HepG2 (cell line): Measurements from ENCODE around the gene POP5. TPM values are rescaled to one million over a fixed set of nuclear protein-coding genes. Genes with fewer than 3 reads are reported as not detected.

Source experiments
- ATAC-seq: fragments of 200-7000 bp; cut with Tn5 transposase; 3 replicates; pipeline ENCODE4 v1.9.1; 2020; ENCODE audit warnings: mild to moderate bottlenecking, moderate library complexity
- BruUV-seq: library from RNA; stranded (reverse); fragments of 400-500 nt; replicated peaks from 2 replicates; lab custom pipeline; 2021; lab: Mats Ljungman, UMichigan
- CTCF ChIA-PET: fragments of 300-600 bp; formaldehyde crosslinking; extraction: SDS; loops from one replicate; lab custom pipeline; 2021; ENCODE audit warnings: low total read pairs, inconsistent platforms, low intra/inter-chr PET ratio; lab: Yijun Ruan, JAX
- POLR2A ChIA-PET: fragments of 350-600 bp; sonication (Branson Sonifier 250); formaldehyde crosslinking; loops from one replicate; lab custom pipeline; 2020; ENCODE audit warnings: antibody characterized with exemption, inconsistent platforms; lab: Yijun Ruan, JAX
- DNase-seq: peaks from one replicate; pipeline ENCODE4 v3.0.0-alpha.2; 2015; ENCODE audit warnings: low spot score
- FAIRE-seq: peaks from 3 replicates; lab custom pipeline; 2011; peaks lifted over from hg19 to GRCh38; lab: Jason Lieb, UNC
- H2AFZ ChIP-seq: one replicate; pipeline ENCODE4 v1.6.1; 2011; ENCODE audit warnings: low read length, inconsistent platforms
- H3K27ac ChIP-seq: fragments of 300-600 bp; 3 replicates; pipeline ENCODE4 v1.8.0; 2011; ENCODE audit warnings: mixed run types, mild to moderate bottlenecking, mixed read lengths, low read length, inconsistent platforms; ENCODE audit not compliant: insufficient read depth; ENCODE audit errors: extremely low read length
- H3K27me3 ChIP-seq, 2 experiments: fragments of 200-600 bp in 1 of 2; 2 replicates in 1 of 2; 3 replicates in 1 of 2; pipeline versions ENCODE4 v1.6.0 to v1.8.0; 2011; ENCODE audit warnings: low read length in 2 of 2, mild to moderate bottlenecking in 2 of 2, moderate library complexity in 2 of 2, inconsistent platforms in 1 of 2; ENCODE audit not compliant: insufficient read depth in 2 of 2, control insufficient read depth in 1 of 2
- H3K36me3 ChIP-seq, 2 experiments: fragments of 200-600 bp in 1 of 2; replicated peaks in 1 of 2; 2 replicates in 1 of 2; 3 replicates in 1 of 2; pipeline versions ENCODE4 v1.5.1 to v1.8.0; 2011; ENCODE audit warnings: low read length in 2 of 2, inconsistent platforms in 1 of 2; ENCODE audit not compliant: insufficient read depth in 2 of 2, control insufficient read depth in 1 of 2
- H3K4me1 ChIP-seq: 2 replicates; pipeline ENCODE4 v1.5.1; 2012; ENCODE audit warnings: low read length, inconsistent platforms; ENCODE audit not compliant: insufficient read depth
- H3K4me2 ChIP-seq: 2 replicates; pipeline ENCODE4 v1.6.0; 2011; ENCODE audit warnings: low read depth, low read length, inconsistent platforms
- H3K4me3 ChIP-seq, 3 experiments: fragments of 200-600 bp in 1 of 3; sonication (generic), shearing (Covaris generic) in 1 of 3; replicated peaks in 1 of 3; 2 replicates each; pipeline ENCODE4 v1.5.1; 2011 to 2016; ENCODE audit warnings: low read length in 3 of 3, inconsistent platforms in 2 of 3, low read depth in 2 of 3, mild to moderate bottlenecking in 2 of 3, control low read depth in 1 of 3, mixed read lengths in 1 of 3; ENCODE audit not compliant: insufficient read depth in 1 of 3
- H3K79me2 ChIP-seq: one replicate; pipeline ENCODE4 v1.6.1; 2011; ENCODE audit warnings: low read length, inconsistent platforms; ENCODE audit not compliant: insufficient read depth
- H3K9ac ChIP-seq: 2 replicates; pipeline ENCODE4 v1.6.0; 2011; ENCODE audit warnings: mild to moderate bottlenecking, low read depth, low read length, inconsistent platforms; ENCODE audit not compliant: insufficient read depth
- H3K9me3 ChIP-seq: 2 replicates; pipeline ENCODE4 v1.5.1; 2012; ENCODE audit warnings: mild to moderate bottlenecking, low read length
- H4K20me1 ChIP-seq: 2 replicates; pipeline ENCODE4 v1.6.0; 2011; ENCODE audit warnings: inconsistent platforms, mild to moderate bottlenecking, low read length, moderate library complexity; ENCODE audit not compliant: insufficient read depth
- AGO1 ChIP-seq: fragments of 200-400 bp; formaldehyde crosslinking; IDR thresholded peaks from 2 replicates; pipeline ENCODE4 v1.6.1; 2017; ENCODE audit warnings: mild to moderate bottlenecking, low read depth, low read length, moderate library complexity; ENCODE audit not compliant: poor library complexity, severe bottlenecking
- CHD4 ChIP-seq: fragments of 200-600 bp; sonication (generic); IDR thresholded peaks from 2 replicates; pipeline ENCODE4 v1.7.0; 2017; ENCODE audit warnings: mild to moderate bottlenecking, low read length, borderline replicate concordance
- IRX3 ChIP-seq: sonication (generic); formaldehyde crosslinking; IDR thresholded peaks from 2 replicates; pipeline ENCODE4 v1.8.1; 2023; ENCODE audit warnings: mild to moderate bottlenecking, low read depth, missing genetic modification reagents, borderline replicate concordance
- KLF9 ChIP-seq: IDR thresholded peaks from 2 replicates; pipeline ENCODE4 v1.6.1; 2016; ENCODE audit warnings: low read depth
- LCORL ChIP-seq, 2 experiments: fragments of 450-650 bp in 1 of 2; sonication (generic) in 1 of 2; formaldehyde crosslinking in 1 of 2; IDR thresholded peaks; 2 replicates each; pipeline versions ENCODE4 v1.5.0 to v1.6.1; 2017 to 2020; ENCODE audit warnings: antibody characterized with exemption in 1 of 2, missing genetic modification reagents in 1 of 2
- TARDBP ChIP-seq: sonication (generic); formaldehyde crosslinking; IDR thresholded peaks from 2 replicates; pipeline ENCODE4 v1.8.0; 2022; ENCODE audit warnings: mild to moderate bottlenecking, missing genetic modification reagents
- ZNF160 ChIP-seq: sonication (generic); formaldehyde crosslinking; IDR thresholded peaks from 2 replicates; pipeline ENCODE4 v1.8.0; 2022; ENCODE audit warnings: mild to moderate bottlenecking, inconsistent platforms, missing genetic modification reagents
- ZNF547 ChIP-seq: sonication (generic); formaldehyde crosslinking; IDR thresholded peaks from 2 replicates; pipeline ENCODE4 v1.5.1; 2020; ENCODE audit warnings: mild to moderate bottlenecking, missing genetic modification reagents
- ZNF660 ChIP-seq: sonication (generic); formaldehyde crosslinking; IDR thresholded peaks from 2 replicates; pipeline ENCODE4 v1.5.1; 2020; ENCODE audit warnings: mild to moderate bottlenecking, low read depth, missing genetic modification reagents, borderline replicate concordance
- ZNF709 ChIP-seq: sonication (generic); formaldehyde crosslinking; IDR thresholded peaks from 2 replicates; pipeline ENCODE4 v1.5.0; 2020; ENCODE audit warnings: mild to moderate bottlenecking, missing genetic modification reagents
- WGBS: methylation state at CpG from one replicate; pipeline ENCODE4 v1.1.6; 2017; ENCODE audit warnings: low lambda C conversion rate; 5-methylcytosine and 5-hydroxymethylcytosine counted together
- in situ Hi-C: cut with HindIII; loops from 2 replicates; pipeline ENCODE4 v1.10.0; 2017; ENCODE audit warnings: low pct_unique_long_range_greater_than_20kb; ENCODE audit not compliant: extremely low pct_ligation_motif_present
- intact Hi-C: fragments of 100-400 bp; cut with micrococcal nuclease; formaldehyde crosslinking; loops from one replicate; pipeline ENCODE4 v1.10.0; 2022; ENCODE audit not compliant: unreplicated experiment
- polyA plus RNA-seq, 8 experiments: library from polyadenylated mRNA; depleted of rRNA in 3 of 8; stranded (reverse) in 7 of 8; unstranded in 1 of 8; fragments of >200 nt; fragmentation: Illumina TruSeq in 4 of 8; extraction: Trizol in 4 of 8; gene quantifications; 2 replicates each; pipeline versions ENCODE4 v1.2.1 to v1.2.3, GENCODE V29; 2011 to 2016; ENCODE audit warnings: low read depth in 4 of 8, missing spikeins in 1 of 8, mixed read lengths in 1 of 8; ENCODE audit not compliant: insufficient read depth in 1 of 8
- total RNA-seq, 5 experiments: library from RNA; depleted of rRNA; stranded (reverse); fragments of >200 nt; fragmentation: Illumina TruSeq; extraction: Trizol; gene quantifications; 2 replicates each; pipeline ENCODE4 v1.2.3, GENCODE V29; 2016; ENCODE audit warnings: low read depth in 1 of 5
- TF ChIP-seq, protein P1 (sequence below): sonication (generic); formaldehyde crosslinking; IDR thresholded peaks from 2 replicates; pipeline ENCODE4 v1.4.0; 2020; ENCODE audit warnings: mild to moderate bottlenecking, missing genetic modification reagents
- TF ChIP-seq, protein P2 (sequence below): sonication (generic); formaldehyde crosslinking; IDR thresholded peaks from 2 replicates; pipeline ENCODE4 v1.8.0; 2022; ENCODE audit warnings: missing genetic modification reagents, mild to moderate bottlenecking, moderate library complexity, borderline replicate concordance
- TF ChIP-seq, protein P3 (sequence below): sonication (generic); formaldehyde crosslinking; IDR thresholded peaks from 2 replicates; pipeline ENCODE4 v1.5.0; 2020; ENCODE audit warnings: mild to moderate bottlenecking, missing genetic modification reagents
- TF ChIP-seq, protein P4 (sequence below): IDR thresholded peaks from 2 replicates; pipeline ENCODE4 v1.6.1; 2012; ENCODE audit warnings: inconsistent platforms
- TF ChIP-seq, protein P5 (sequence below), 2 experiments: fragments of 450-650 bp in 1 of 2; sonication (generic) in 1 of 2; formaldehyde crosslinking; IDR thresholded peaks; 2 replicates each; pipeline versions ENCODE4 v1.5.0 to v1.8.0; 2020 to 2022; ENCODE audit warnings: mild to moderate bottlenecking in 1 of 2, missing genetic modification reagents in 1 of 2
- TF ChIP-seq, protein P6 (sequence below): IDR thresholded peaks from 2 replicates; pipeline ENCODE4 v1.6.1; 2018; ENCODE audit warnings: missing genetic modification reagents, mild to moderate bottlenecking, missing compliant biosample characterization

Gene POP5
- total and polyA plus RNA-seq, 2 of the 13 experiments (the other 11 are each of a cell fraction or from before 2014, with no cell fraction given) = 45.6 to 61.3 TPM

DNA sequence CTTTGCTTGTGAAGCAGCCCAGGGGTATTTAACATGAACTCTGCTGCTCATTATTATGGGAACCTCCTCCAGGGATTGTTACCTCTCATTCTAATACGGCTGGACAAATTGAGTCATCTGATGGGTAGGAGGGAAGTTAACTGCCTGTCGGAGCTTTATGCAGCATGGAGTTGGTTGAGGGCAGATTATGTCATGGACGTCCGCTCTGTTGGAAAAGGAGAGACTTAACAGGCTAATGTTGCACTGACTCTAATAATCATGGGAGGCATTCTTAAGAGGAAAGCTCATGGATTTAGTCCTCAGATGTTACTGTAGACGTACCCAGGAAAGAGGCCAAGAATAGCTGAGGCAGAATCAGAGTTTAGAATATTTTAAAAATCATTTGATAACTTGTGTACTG lies 9.9 kb downstream of the POP5 start:
- Histone ChIP-seq H3K4me1 (no peaks in the 10 kb centered on the region), H3K27ac (no peak overlapping the region), H3K9me3 (no peaks in the 10 kb centered on the region), H3K27me3 (no peaks in the 10 kb centered on the region), H3K9ac (no peak overlapping the region), H2AFZ (no peak overlapping the region), H3K4me3 (no peak overlapping the region), H3K79me2 (no peaks in the 10 kb centered on the region), H4K20me1 (no peaks in the 10 kb centered on the region), H3K36me3 (peaks cover 38 to 88% of the 10 kb centered on the region in 2 experiments), H3K4me2 (no peak overlapping the region)
- in situ Hi-C loops (no loop called here), intact Hi-C loops (no loop called here)
- ChIA-PET CTCF (no interaction called here), POLR2A (interaction anchor here (1.3 kb wide), 1 partner anchor 10 kb away, joined by 4 read pairs; the partner anchor contains the start of gene POP5)
- BruUV-seq = no TSS peak
- no peak for FAIRE-seq
- WGBS = 95% methylated on average over 5 of the region's 5 CpGs
- no peak for ATAC-seq
- no peak for DNase-seq
- no peak for TF ChIP-seq KLF9 (CRISPR knock-in tag)
- no peak for TF ChIP-seq ZNF660 (CRISPR knock-in tag)
- TF ChIP-seq, protein P1, sequence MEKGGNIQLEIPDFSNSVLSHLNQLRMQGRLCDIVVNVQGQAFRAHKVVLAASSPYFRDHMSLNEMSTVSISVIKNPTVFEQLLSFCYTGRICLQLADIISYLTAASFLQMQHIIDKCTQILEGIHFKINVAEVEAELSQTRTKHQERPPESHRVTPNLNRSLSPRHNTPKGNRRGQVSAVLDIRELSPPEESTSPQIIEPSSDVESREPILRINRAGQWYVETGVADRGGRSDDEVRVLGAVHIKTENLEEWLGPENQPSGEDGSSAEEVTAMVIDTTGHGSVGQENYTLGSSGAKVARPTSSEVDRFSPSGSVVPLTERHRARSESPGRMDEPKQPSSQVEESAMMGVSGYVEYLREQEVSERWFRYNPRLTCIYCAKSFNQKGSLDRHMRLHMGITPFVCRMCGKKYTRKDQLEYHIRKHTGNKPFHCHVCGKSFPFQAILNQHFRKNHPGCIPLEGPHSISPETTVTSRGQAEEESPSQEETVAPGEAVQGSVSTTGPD (CRISPR knock-in tag) = no peak
- TF ChIP-seq, protein P2, sequence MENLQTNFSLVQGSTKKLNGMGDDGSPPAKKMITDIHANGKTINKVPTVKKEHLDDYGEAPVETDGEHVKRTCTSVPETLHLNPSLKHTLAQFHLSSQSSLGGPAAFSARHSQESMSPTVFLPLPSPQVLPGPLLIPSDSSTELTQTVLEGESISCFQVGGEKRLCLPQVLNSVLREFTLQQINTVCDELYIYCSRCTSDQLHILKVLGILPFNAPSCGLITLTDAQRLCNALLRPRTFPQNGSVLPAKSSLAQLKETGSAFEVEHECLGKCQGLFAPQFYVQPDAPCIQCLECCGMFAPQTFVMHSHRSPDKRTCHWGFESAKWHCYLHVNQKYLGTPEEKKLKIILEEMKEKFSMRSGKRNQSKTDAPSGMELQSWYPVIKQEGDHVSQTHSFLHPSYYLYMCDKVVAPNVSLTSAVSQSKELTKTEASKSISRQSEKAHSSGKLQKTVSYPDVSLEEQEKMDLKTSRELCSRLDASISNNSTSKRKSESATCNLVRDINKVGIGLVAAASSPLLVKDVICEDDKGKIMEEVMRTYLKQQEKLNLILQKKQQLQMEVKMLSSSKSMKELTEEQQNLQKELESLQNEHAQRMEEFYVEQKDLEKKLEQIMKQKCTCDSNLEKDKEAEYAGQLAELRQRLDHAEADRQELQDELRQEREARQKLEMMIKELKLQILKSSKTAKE (CRISPR knock-in tag) = no peak
- TF ChIP-seq ZNF709 (CRISPR knock-in tag) = no peak
- TF ChIP-seq, protein P3, sequence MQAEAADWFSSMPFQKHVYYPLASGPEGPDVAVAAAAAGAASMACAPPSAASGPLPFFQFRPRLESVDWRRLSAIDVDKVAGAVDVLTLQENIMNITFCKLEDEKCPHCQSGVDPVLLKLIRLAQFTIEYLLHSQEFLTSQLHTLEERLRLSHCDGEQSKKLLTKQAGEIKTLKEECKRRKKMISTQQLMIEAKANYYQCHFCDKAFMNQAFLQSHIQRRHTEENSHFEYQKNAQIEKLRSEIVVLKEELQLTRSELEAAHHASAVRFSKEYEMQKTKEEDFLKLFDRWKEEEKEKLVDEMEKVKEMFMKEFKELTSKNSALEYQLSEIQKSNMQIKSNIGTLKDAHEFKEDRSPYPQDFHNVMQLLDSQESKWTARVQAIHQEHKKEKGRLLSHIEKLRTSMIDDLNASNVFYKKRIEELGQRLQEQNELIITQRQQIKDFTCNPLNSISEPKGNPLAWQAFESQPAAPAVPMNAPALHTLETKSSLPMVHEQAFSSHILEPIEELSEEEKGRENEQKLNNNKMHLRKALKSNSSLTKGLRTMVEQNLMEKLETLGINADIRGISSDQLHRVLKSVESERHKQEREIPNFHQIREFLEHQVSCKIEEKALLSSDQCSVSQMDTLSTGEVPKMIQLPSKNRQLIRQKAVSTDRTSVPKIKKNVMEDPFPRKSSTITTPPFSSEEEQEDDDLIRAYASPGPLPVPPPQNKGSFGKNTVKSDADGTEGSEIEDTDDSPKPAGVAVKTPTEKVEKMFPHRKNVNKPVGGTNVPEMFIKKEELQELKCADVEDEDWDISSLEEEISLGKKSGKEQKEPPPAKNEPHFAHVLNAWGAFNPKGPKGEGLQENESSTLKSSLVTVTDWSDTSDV (CRISPR knock-in tag) = no peak
- TF ChIP-seq CHD4 = no peak
- no peak for TF ChIP-seq TARDBP
- TF ChIP-seq, protein P4, sequence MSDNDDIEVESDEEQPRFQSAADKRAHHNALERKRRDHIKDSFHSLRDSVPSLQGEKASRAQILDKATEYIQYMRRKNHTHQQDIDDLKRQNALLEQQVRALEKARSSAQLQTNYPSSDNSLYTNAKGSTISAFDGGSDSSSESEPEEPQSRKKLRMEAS = no peak
- no peak for TF ChIP-seq LCORL (IDR thresholded peaks at IDR 0.05)
- no peak for TF ChIP-seq LCORL (CRISPR knock-in tag; IDR thresholded peaks at IDR 0.05)
- TF ChIP-seq ZNF160 (CRISPR knock-in tag) = no peak
- TF ChIP-seq, protein P5, sequence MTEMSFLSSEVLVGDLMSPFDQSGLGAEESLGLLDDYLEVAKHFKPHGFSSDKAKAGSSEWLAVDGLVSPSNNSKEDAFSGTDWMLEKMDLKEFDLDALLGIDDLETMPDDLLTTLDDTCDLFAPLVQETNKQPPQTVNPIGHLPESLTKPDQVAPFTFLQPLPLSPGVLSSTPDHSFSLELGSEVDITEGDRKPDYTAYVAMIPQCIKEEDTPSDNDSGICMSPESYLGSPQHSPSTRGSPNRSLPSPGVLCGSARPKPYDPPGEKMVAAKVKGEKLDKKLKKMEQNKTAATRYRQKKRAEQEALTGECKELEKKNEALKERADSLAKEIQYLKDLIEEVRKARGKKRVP (CRISPR knock-in tag; IDR thresholded peaks at IDR 0.05) = no peak
- TF ChIP-seq, protein P6, sequence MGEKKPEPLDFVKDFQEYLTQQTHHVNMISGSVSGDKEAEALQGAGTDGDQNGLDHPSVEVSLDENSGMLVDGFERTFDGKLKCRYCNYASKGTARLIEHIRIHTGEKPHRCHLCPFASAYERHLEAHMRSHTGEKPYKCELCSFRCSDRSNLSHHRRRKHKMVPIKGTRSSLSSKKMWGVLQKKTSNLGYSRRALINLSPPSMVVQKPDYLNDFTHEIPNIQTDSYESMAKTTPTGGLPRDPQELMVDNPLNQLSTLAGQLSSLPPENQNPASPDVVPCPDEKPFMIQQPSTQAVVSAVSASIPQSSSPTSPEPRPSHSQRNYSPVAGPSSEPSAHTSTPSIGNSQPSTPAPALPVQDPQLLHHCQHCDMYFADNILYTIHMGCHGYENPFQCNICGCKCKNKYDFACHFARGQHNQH (CRISPR knock-in tag) = no peak
- no peak for TF ChIP-seq IRX3 (CRISPR knock-in tag)
- no peak for TF ChIP-seq ZNF547 (CRISPR knock-in tag)
- TF ChIP-seq AGO1 = no peak
